Measurements from ENCODE around the gene RAPGEF2. TPM values are rescaled to one million over a fixed set of nuclear protein-coding genes. Genes with fewer than 3 reads are reported as not detected.

The RAPGEF2 gene
- total and polyA plus RNA-seq, 2 experiments from 2014 or later: 10.2 to 63.1 TPM

- no peak for TF ChIP-seq CREB1 (CRISPR knock-in tag; IDR thresholded peaks at IDR 0.05; ENCODE audit: low read depth)
- TF ChIP-seq ZNF114 (CRISPR knock-in tag; IDR thresholded peaks at IDR 0.05): no peak
- no peak for TF ChIP-seq REST (IDR thresholded peaks at IDR 0.05; ENCODE audit: unreplicated experiment)
Measured at GRCh38 chr4:159291176-159291575, 188.3 kb downstream of the RAPGEF2 start (continued).

GRCh38 chr4:159292137-159292896, 189.4 kb downstream of the RAPGEF2 start:
- peak; percentile 84 for ATAC-seq
- Mint-ChIP-seq H3K27ac (no peak overlapping the region), H3K9me3 (no peaks in the 10 kb centered on the region), H3K4me3 (no peak overlapping the region), H3K4me1 (peaks cover 20% of the 10 kb centered on the region), H3K27me3 (ENCODE audit: insufficient read depth, low read depth, poor library complexity) (no peaks in the 10 kb centered on the region), H3K36me3 (ENCODE audit: low read depth) (peaks cover 2% of the 10 kb centered on the region; the same call in 1 of the 3 replicates)
- no peaks in the 10 kb centered on the region for H4K20me1 ChIP-seq (replicated peaks; ENCODE audit: insufficient read depth)
- no peak overlapping the region for H3K27ac ChIP-seq (ENCODE audit: low read depth)
- H3K4me1 ChIP-seq (ENCODE audit: insufficient read depth): no peaks in the 10 kb centered on the region
- no peak overlapping the region for H3K4me3 ChIP-seq
- no peak overlapping the region for H3K4me2 ChIP-seq
- peak; percentile 65 for DNase-seq (ENCODE audit: low spot score)
- no peaks in the 10 kb centered on the region for H3K36me3 ChIP-seq (ENCODE audit: insufficient read depth)
- H3K27me3 ChIP-seq (ENCODE audit: insufficient read depth): no peaks in the 10 kb centered on the region
- H3F3A ChIP-seq (replicated peaks; ENCODE audit: low read depth): no peaks in the 10 kb centered on the region
- no peaks in the 10 kb centered on the region for H3K9me2 ChIP-seq (ENCODE audit: insufficient read depth)
- TF ChIP-seq POLR2AphosphoS5 (IDR thresholded peaks at IDR 0.05; ENCODE audit: low read depth) (no peak), REST (IDR thresholded peaks at IDR 0.05; ENCODE audit: unreplicated experiment) (no peak), CTCF (conservative IDR thresholded peaks at IDR 0.05; ENCODE audit: low read depth in 2 of 2) (peak; percentile 28 to 35)
- no peaks in the 10 kb centered on the region for H3K79me2 ChIP-seq (replicated peaks; ENCODE audit: insufficient read depth)
- H2AFZ ChIP-seq: no peak overlapping the region
